HFFc6 (cell line): ENCODE data around the gene MRPL36. TPM values are rescaled to one million over a fixed set of nuclear protein-coding genes. Genes with fewer than 3 reads are reported as not detected.

ENCODE experiments used
- DNase-seq: peaks from one replicate; pipeline ENCODE4 v3.0.0-alpha.2; 2018
- H3K27ac Mint-ChIP-seq: 2 replicates; pipeline ENCODE4 v1.8.0; 2020; ENCODE audit warnings: mild to moderate bottlenecking, mixed read lengths
- H3K27me3 Mint-ChIP-seq: 2 replicates; pipeline ENCODE4 v1.8.0; 2021; ENCODE audit warnings: mild to moderate bottlenecking, moderate library complexity, mixed read lengths; ENCODE audit not compliant: insufficient read depth
- H3K36me3 Mint-ChIP-seq: 2 replicates; pipeline ENCODE4 v1.8.0; 2021; ENCODE audit warnings: low read depth, mixed read lengths
- H3K4me1 Mint-ChIP-seq: 2 replicates; pipeline ENCODE4 v1.8.0; 2020; ENCODE audit warnings: low read depth, mixed read lengths
- H3K4me3 Mint-ChIP-seq: 2 replicates; pipeline ENCODE4 v1.8.0; 2020; ENCODE audit warnings: mild to moderate bottlenecking, moderate library complexity, mixed read lengths
- H3K9me3 Mint-ChIP-seq: 2 replicates; pipeline ENCODE4 v1.8.0; 2020; ENCODE audit warnings: mild to moderate bottlenecking, mixed read lengths
- CTCF ChIP-seq: fragments of 200-600 bp; sonication (generic); IDR thresholded peaks from 2 replicates; pipeline ENCODE4 v1.5.0; 2021; ENCODE audit warnings: antibody characterized with exemption, mild to moderate bottlenecking
- total RNA-seq, 6 experiments: library from RNA; stranded (reverse); fragmentation: NEBNext Ultra II Directional; extraction: Animal tissue kit (Norgen Biotek cat#: 25700); gene quantifications; 2 replicates in 1 of 6; 3 replicates in 5 of 6; pipeline ENCODE4 v1.2.3, GENCODE V29; 2021

MRPL36 gene
- total RNA-seq, 6 experiments from 2014 or later: 67.8 to 87.1 (median 74.9) TPM

- Mint-ChIP-seq H3K27me3 (peaks cover 43% of the 10 kb centered on the region), H3K9me3 (no peaks in the 10 kb centered on the region), H3K36me3 (no peaks in the 10 kb centered on the region), H3K4me1 (no peaks in the 10 kb centered on the region), H3K4me3 (no peak overlapping the region), H3K27ac (no peak overlapping the region)
- DNase-seq: no peak
- no peak for TF ChIP-seq CTCF
Measured at GRCh38 chr5:1752881-1753280, 46.8 kb downstream of the MRPL36 start.

- H3K9me3 Mint-ChIP-seq: no peaks in the 10 kb centered on the region
- H3K4me3 Mint-ChIP-seq: no peak overlapping the region
- H3K36me3 Mint-ChIP-seq: no peaks in the 10 kb centered on the region
- no peaks in the 10 kb centered on the region for H3K4me1 Mint-ChIP-seq
- no peak overlapping the region for H3K27ac Mint-ChIP-seq
- H3K27me3 Mint-ChIP-seq: peaks cover 43% of the 10 kb centered on the region
- no peak for DNase-seq
- TF ChIP-seq CTCF: no peak
Measured at GRCh38 chr5:1751864-1752822, 47.5 kb downstream of the MRPL36 start.

- Mint-ChIP-seq H3K27ac (no peak overlapping the region), H3K36me3 (no peaks in the 10 kb centered on the region), H3K4me3 (no peak overlapping the region), H3K9me3 (no peaks in the 10 kb centered on the region), H3K4me1 (no peaks in the 10 kb centered on the region), H3K27me3 (peaks cover 43% of the 10 kb centered on the region)
- no peak for TF ChIP-seq CTCF
- no peak for DNase-seq
Measured at GRCh38 chr5:1751026-1751863, 48.4 kb downstream of the MRPL36 start.

GRCh38 chr5:1750469-1750868, 49.2 kb downstream of the MRPL36 start:
- no peak for TF ChIP-seq CTCF
- peaks cover 5% of the 10 kb centered on the region; the same call in 1 of the 2 replicates for H3K9me3 Mint-ChIP-seq
- no peaks in the 10 kb centered on the region for H3K36me3 Mint-ChIP-seq
- no peak for DNase-seq
- no peak overlapping the region for H3K27ac Mint-ChIP-seq
- no peak overlapping the region for H3K4me3 Mint-ChIP-seq
- H3K27me3 Mint-ChIP-seq: peaks cover 40% of the 10 kb centered on the region
- no peaks in the 10 kb centered on the region for H3K4me1 Mint-ChIP-seq

- Mint-ChIP-seq H3K4me1 (no peaks in the 10 kb centered on the region), H3K27me3 (peaks cover 37% of the 10 kb centered on the region), H3K36me3 (no peaks in the 10 kb centered on the region), H3K27ac (no peak overlapping the region), H3K9me3 (peaks cover 7% of the 10 kb centered on the region; the same call in 1 of the 2 replicates), H3K4me3 (no peak overlapping the region)
- no peak for TF ChIP-seq CTCF
- no peak for DNase-seq
Measured at GRCh38 chr5:1749346-1750124, 50.1 kb downstream of the MRPL36 start.
